NCI-H1417 (cell line): ENCODE results near the gene PCMTD2.
A peak's percentile ranks its signal among the peaks of the same experiment; 100 is the strongest.

Experiments
- DNase-seq, 3 experiments: peaks; one replicate each; lab custom pipeline; 2025; lab: John Stamatoyannopoulos, UW

The PCMTD2 gene

GRCh38 chr20:64255361-64256281, at the start of gene PCMTD2:
Gene PCMTD2, plus strand, starts transcription at chr20:64255748. Its CDS starts 4,218 bp downstream, at chr20:64259966.
- DNase-seq = peak; percentile 94 to 95 (median 94)

- DNase-seq = no peak
These were observed 48.9 kb upstream of the PCMTD2 start for GRCh38 chr20:64206614-64207013.

- no peak for DNase-seq
These were observed 47.6 kb upstream of the PCMTD2 start for GRCh38 chr20:64207641-64208590.

GRCh38 chr20:64209148-64209547, 46.4 kb upstream of the PCMTD2 start:
- DNase-seq = no peak

GRCh38 chr20:64210656-64211369, 44.7 kb upstream of the PCMTD2 start:
- no peak for DNase-seq

- DNase-seq = peak in 1 of 3 experiments; percentile 90
These were observed 43.5 kb upstream of the PCMTD2 start for GRCh38 chr20:64211874-64212658.

GRCh38 chr20:64212755-64213154, 42.8 kb upstream of the PCMTD2 start:
- DNase-seq = no peak

GRCh38 chr20:64214113-64214512, 41.4 kb upstream of the PCMTD2 start:
- DNase-seq = no peak

- DNase-seq = no peak
These were observed 40.6 kb upstream of the PCMTD2 start for GRCh38 chr20:64214952-64215351.

- DNase-seq = no peak
These were observed 39.5 kb upstream of the PCMTD2 start for GRCh38 chr20:64216036-64216435.

- DNase-seq = no peak
These were observed 38.6 kb upstream of the PCMTD2 start for GRCh38 chr20:64216910-64217309.

- DNase-seq = no peak
These were observed 37.9 kb upstream of the PCMTD2 start for GRCh38 chr20:64217539-64218221.

GRCh38 chr20:64219202-64219601, 36.3 kb upstream of the PCMTD2 start:
- DNase-seq = no peak

- no peak for DNase-seq
These were observed 35.8 kb upstream of the PCMTD2 start for GRCh38 chr20:64219730-64220129.

- no peak for DNase-seq
These were observed 35.1 kb upstream of the PCMTD2 start for GRCh38 chr20:64220420-64220819.

- DNase-seq = peak in 1 of 3 experiments; percentile 46
These were observed 34.5 kb upstream of the PCMTD2 start for GRCh38 chr20:64220891-64221527.

GRCh38 chr20:64222291-64222735, 33.2 kb upstream of the PCMTD2 start:
- DNase-seq = no peak

GRCh38 chr20:64222851-64223525, 32.6 kb upstream of the PCMTD2 start:
- DNase-seq = no peak

GRCh38 chr20:64223526-64224067, 32.0 kb upstream of the PCMTD2 start:
- DNase-seq = peak; percentile 12 to 67 (median 49)
